GM12878 (cell line): ENCODE measurements around the gene TMCC3. TPM values are rescaled to one million over a fixed set of nuclear protein-coding genes. Genes with fewer than 3 reads are reported as not detected.

Source experiments
- ATAC-seq: fragments of 200-7000 bp; cut with Tn5 transposase; 3 replicates; pipeline ENCODE4 v1.9.1; 2020; ENCODE audit warnings: mild to moderate bottlenecking, moderate library complexity
- BruUV-seq: library from RNA; stranded (reverse); fragments of 400-500 nt; replicated peaks from 2 replicates; lab custom pipeline; 2021; lab: Mats Ljungman, UMichigan
- CTCF ChIA-PET: fragments of 300-600 bp; sonication (Branson Sonifier 250); formaldehyde crosslinking; extraction: SDS; loops from one replicate; lab custom pipeline; 2021; ENCODE audit warnings: inconsistent platforms; lab: Yijun Ruan, JAX
- POLR2A ChIA-PET: fragments of 350-600 bp; formaldehyde crosslinking; extraction: SDS; loops from one replicate; lab custom pipeline; 2021; ENCODE audit warnings: inconsistent platforms; lab: Charles Lee
- RAD21 ChIA-PET: fragments of 300-600 bp; sonication (Branson Sonifier 250); formaldehyde crosslinking; loops from one replicate; lab custom pipeline; 2023; ENCODE audit warnings: antibody characterized with exemption; ENCODE audit not compliant: unreplicated experiment; lab: Charles Lee
- SMC1A ChIA-PET: fragments of 300-600 bp; sonication (Branson Sonifier 250); formaldehyde crosslinking; loops from one replicate; lab custom pipeline; 2023; ENCODE audit not compliant: unreplicated experiment, uncharacterized antibody; lab: Charles Lee
- DNase-seq: peaks from one replicate; pipeline ENCODE4 v3.0.0-alpha.2; 2011; ENCODE audit warnings: low read depth, low spot score
- FAIRE-seq: peaks from 3 replicates; lab custom pipeline; 2011; peaks lifted over from hg19 to GRCh38; lab: Jason Lieb, UNC
- H2AFZ ChIP-seq: 2 replicates; pipeline ENCODE4 v1.6.0; 2011; ENCODE audit warnings: low read depth, low read length, control low read depth; ENCODE audit not compliant: control insufficient read depth
- H3K27ac ChIP-seq: 2 replicates; pipeline ENCODE4 v1.5.1; 2011; ENCODE audit warnings: control low read depth; ENCODE audit not compliant: control insufficient read depth, insufficient read depth
- H3K27me3 ChIP-seq, 2 experiments: replicated peaks in 1 of 2; 2 replicates each; pipeline versions ENCODE4 v1.6.0 to v1.6.1; 2011; ENCODE audit warnings: low read length in 1 of 2; ENCODE audit not compliant: control insufficient read depth in 2 of 2, insufficient read depth in 2 of 2
- H3K36me3 ChIP-seq, 2 experiments: 2 replicates each; pipeline ENCODE4 v1.5.1; 2011; ENCODE audit warnings: low read length in 1 of 2; ENCODE audit not compliant: control insufficient read depth in 2 of 2, insufficient read depth in 2 of 2
- H3K4me1 ChIP-seq: 2 replicates; pipeline ENCODE4 v1.6.1; 2011; ENCODE audit warnings: mild to moderate bottlenecking, low read length, moderate library complexity, mixed read lengths; ENCODE audit not compliant: control insufficient read depth, insufficient read depth
- H3K4me2 ChIP-seq: 2 replicates; pipeline ENCODE4 v1.6.0; 2011; ENCODE audit warnings: control low read depth; ENCODE audit not compliant: control insufficient read depth, insufficient read depth
- H3K4me3 ChIP-seq: fragments of 200-600 bp; sonication (generic); 2 replicates; pipeline ENCODE4 v1.5.1; 2016
- H3K79me2 ChIP-seq: 2 replicates; pipeline ENCODE4 v1.6.0; 2011; ENCODE audit warnings: low read length; ENCODE audit not compliant: control insufficient read depth, insufficient read depth
- H3K9ac ChIP-seq: 2 replicates; pipeline ENCODE4 v1.8.0; 2011; ENCODE audit warnings: low read length, control low read depth, mixed read lengths; ENCODE audit not compliant: control insufficient read depth, insufficient read depth
- H3K9me3 ChIP-seq: replicated peaks from 3 replicates; pipeline ENCODE4 v1.5.1; 2011; ENCODE audit warnings: mild to moderate bottlenecking, low read length; ENCODE audit not compliant: control insufficient read depth, insufficient read depth
- H4K20me1 ChIP-seq: 2 replicates; pipeline ENCODE4 v1.6.0; 2011; ENCODE audit not compliant: control insufficient read depth, insufficient read depth
- BCL3 ChIP-seq: IDR thresholded peaks from 2 replicates; pipeline ENCODE4 v1.6.1; 2011; ENCODE audit warnings: borderline replicate concordance, low read depth, mild to moderate bottlenecking, moderate library complexity, low read length; ENCODE audit not compliant: insufficient read depth, poor library complexity, severe bottlenecking
- BRCA1 ChIP-seq: IDR thresholded peaks from 2 replicates; pipeline ENCODE4 v1.6.1; 2011; ENCODE audit warnings: low read depth, low read length, improper control_type of control experiment
- CHD1 ChIP-seq: IDR thresholded peaks from 2 replicates; pipeline ENCODE4 v1.6.1; 2012; ENCODE audit warnings: low read depth, low read length, improper control_type of control experiment
- CTCF ChIP-seq, 3 experiments: IDR thresholded peaks in 2 of 3; conservative IDR thresholded peaks in 1 of 3; 2 replicates each; pipeline ENCODE4 v1.5.1; 2011; ENCODE audit warnings: low read depth in 3 of 3, low read length in 3 of 3, mild to moderate bottlenecking in 3 of 3, control low read depth in 2 of 3, moderate library complexity in 2 of 3, inconsistent platforms in 1 of 3, mixed read lengths in 1 of 3; ENCODE audit not compliant: control insufficient read depth in 2 of 3, insufficient read depth in 1 of 3; ENCODE audit errors: extremely low read depth in 1 of 3
- LARP7 ChIP-seq: fragments of 450-650 bp; IDR thresholded peaks from 2 replicates; pipeline ENCODE4 v1.6.1; 2017; ENCODE audit warnings: mild to moderate bottlenecking
- MTA3 ChIP-seq: IDR thresholded peaks from 2 replicates; pipeline ENCODE4 v1.6.1; 2012; ENCODE audit warnings: low read length, inconsistent platforms, borderline replicate concordance
- NR2C2 ChIP-seq: IDR thresholded peaks from 2 replicates; pipeline ENCODE4 v1.6.1; 2011; ENCODE audit warnings: borderline replicate concordance, low read depth; ENCODE audit not compliant: control insufficient read depth, insufficient read length
- PRDM15 ChIP-seq: fragments of 450-650 bp; formaldehyde crosslinking; IDR thresholded peaks from 2 replicates; pipeline ENCODE4 v1.4.0; 2020; ENCODE audit warnings: mild to moderate bottlenecking, moderate library complexity
- SMAD1 ChIP-seq: fragments of 450-650 bp; IDR thresholded peaks from 2 replicates; pipeline ENCODE4 v1.6.1; 2018; ENCODE audit warnings: mild to moderate bottlenecking, low read depth; ENCODE audit not compliant: partially characterized antibody
- SMAD5 ChIP-seq: IDR thresholded peaks from 2 replicates; pipeline ENCODE4 v1.6.1; 2016; ENCODE audit warnings: antibody characterized with exemption, low read depth
- SMARCA5 ChIP-seq: fragments of 450-650 bp; IDR thresholded peaks from 2 replicates; pipeline ENCODE4 v1.6.1; 2017; ENCODE audit warnings: mild to moderate bottlenecking
- ZNF207 ChIP-seq: fragments of 450-650 bp; IDR thresholded peaks from 2 replicates; pipeline ENCODE4 v1.6.1; 2014; ENCODE audit warnings: antibody characterized with exemption, mild to moderate bottlenecking, borderline replicate concordance
- ZZZ3 ChIP-seq: IDR thresholded peaks from 2 replicates; pipeline ENCODE4 v1.6.1; 2011; ENCODE audit warnings: low read depth; ENCODE audit not compliant: control insufficient read depth, insufficient read length
- WGBS: methylation state at CpG from one replicate; pipeline ENCODE4 v1.1.6; 2016; ENCODE audit warnings: low lambda C conversion rate; ENCODE audit not compliant: insufficient replicate concordance, insufficient coverage; ENCODE audit errors: missing lambda C conversion rate; 5-methylcytosine and 5-hydroxymethylcytosine counted together
- in situ Hi-C: fragments of 300-500 bp; cut with MboI; formaldehyde crosslinking; loops from 9 replicates; pipeline ENCODE4 v1.14.3; 2018; ENCODE audit warnings: mixed read lengths
- intact Hi-C: fragments of 100-400 bp; cut with micrococcal nuclease; formaldehyde crosslinking; loops from one replicate; pipeline ENCODE4 v1.14.2; 2022; ENCODE audit not compliant: unreplicated experiment
- polyA plus RNA-seq, 11 experiments: library from polyadenylated mRNA; depleted of rRNA in 4 of 11; unstranded in 6 of 11; stranded (reverse) in 5 of 11; fragments of >200 nt; fragmentation: Nextera tagmentation in 4 of 11; fragmentation: Illumina TruSeq in 1 of 11; extraction: Ambion mirVana in 4 of 11; extraction: Trizol in 1 of 11; gene quantifications; 1 replicate in 1 of 11; 2 replicates in 10 of 11; pipeline versions ENCODE4 v1.2.1 to v1.2.3, GENCODE V29; 2011 to 2016; ENCODE audit warnings: inconsistent platforms in 2 of 11, missing spikeins in 2 of 11, low read depth in 1 of 11
- total RNA-seq, 4 experiments: library from RNA; depleted of rRNA in 3 of 4; stranded (reverse); fragments of >200 nt in 3 of 4; fragmentation: Illumina TruSeq in 1 of 4; extraction: Trizol in 1 of 4; gene quantifications; 2 replicates each; pipeline versions ENCODE4 v1.2.1 to v1.2.3, GENCODE V29; 2013 to 2021

Gene TMCC3
- total and polyA plus RNA-seq, 10 of the 15 experiments (the other 5 are each of a cell fraction or from before 2014, with no cell fraction given), result 5.8 to 29.8 (median 12.6) TPM

- Histone ChIP-seq H3K4me2 (peak overlapping the region; percentile 72), H3K9ac (peak overlapping the region; percentile 46), H3K27ac (peak overlapping the region; percentile 76), H3K27me3 (no peaks in the 10 kb centered on the region), H3K36me3 (no peaks in the 10 kb centered on the region; a peak in 2 of 4 replicates), H3K4me1 (peaks cover 27% of the 10 kb centered on the region), H4K20me1 (no peaks in the 10 kb centered on the region), H3K4me3 (no peak overlapping the region; the same call in 1 of the 2 replicates), H3K9me3 (no peaks in the 10 kb centered on the region), H2AFZ (peak overlapping the region; percentile 71), H3K79me2 (peaks cover 8% of the 10 kb centered on the region)
- in situ Hi-C loops (no loop called here), intact Hi-C loops (loop anchor here (2.0 kb wide), 1 partner anchor 55 kb away; no protein-coding TSS in a partner anchor)
- peak; percentile 41 for FAIRE-seq
- POLR2A ChIA-PET, result no interaction called here
- peak; percentile 65 for DNase-seq
- SMC1A ChIA-PET, result interaction anchor here (1.3 to 2.2 kb wide), 3 partner anchors 55 to 199 kb away, joined by 4 to 10 read pairs (median 9); no protein-coding TSS in a partner anchor
- BruUV-seq, result no TSS peak
- CTCF ChIA-PET, result interaction anchor here (0.5 to 1.2 kb wide), 2 partner anchors 18 to 87 kb away, joined by 3 to 4 read pairs; no protein-coding TSS in a partner anchor
- WGBS, result 41% methylated on average over 9 of the region's 9 CpGs
- peak; percentile 84 for ATAC-seq
- RAD21 ChIA-PET, result interaction anchor here (1.7 kb wide), 1 partner anchor 45 kb away, joined by 8 read pairs; no protein-coding TSS in a partner anchor
- TF ChIP-seq SMAD5 (no peak), MTA3 (no peak), BRCA1 (no peak), SMAD1 (no peak), ZNF207 (no peak), PRDM15 (CRISPR knock-in tag) (no peak), ZZZ3 (no peak), CTCF (IDR thresholded peaks at IDR 0.05 in 2 of 3, conservative IDR thresholded peaks at IDR 0.05 in 1 of 3; ENCODE audit: control insufficient read depth in 2 of 3, extremely low read depth in 1 of 3, insufficient read depth in 1 of 3, low read depth in 3 of 3, low read length in 3 of 3) (no peak), LARP7 (no peak), CHD1 (no peak), SMARCA5 (no peak), NR2C2 (no peak), BCL3 (no peak)
These were observed 25.8 kb upstream of the TMCC3 start for GRCh38 chr12:94676031-94676641.
